ENCODE measurements around the gene LRRC31. TPM values are rescaled to one million over a fixed set of nuclear protein-coding genes. Genes with fewer than 3 reads are reported as not detected.

The LRRC31 gene
- total RNA-seq, 3 donors from 2014 or later: 0.29 to 7.5 TPM; not detected in 1

DNA sequence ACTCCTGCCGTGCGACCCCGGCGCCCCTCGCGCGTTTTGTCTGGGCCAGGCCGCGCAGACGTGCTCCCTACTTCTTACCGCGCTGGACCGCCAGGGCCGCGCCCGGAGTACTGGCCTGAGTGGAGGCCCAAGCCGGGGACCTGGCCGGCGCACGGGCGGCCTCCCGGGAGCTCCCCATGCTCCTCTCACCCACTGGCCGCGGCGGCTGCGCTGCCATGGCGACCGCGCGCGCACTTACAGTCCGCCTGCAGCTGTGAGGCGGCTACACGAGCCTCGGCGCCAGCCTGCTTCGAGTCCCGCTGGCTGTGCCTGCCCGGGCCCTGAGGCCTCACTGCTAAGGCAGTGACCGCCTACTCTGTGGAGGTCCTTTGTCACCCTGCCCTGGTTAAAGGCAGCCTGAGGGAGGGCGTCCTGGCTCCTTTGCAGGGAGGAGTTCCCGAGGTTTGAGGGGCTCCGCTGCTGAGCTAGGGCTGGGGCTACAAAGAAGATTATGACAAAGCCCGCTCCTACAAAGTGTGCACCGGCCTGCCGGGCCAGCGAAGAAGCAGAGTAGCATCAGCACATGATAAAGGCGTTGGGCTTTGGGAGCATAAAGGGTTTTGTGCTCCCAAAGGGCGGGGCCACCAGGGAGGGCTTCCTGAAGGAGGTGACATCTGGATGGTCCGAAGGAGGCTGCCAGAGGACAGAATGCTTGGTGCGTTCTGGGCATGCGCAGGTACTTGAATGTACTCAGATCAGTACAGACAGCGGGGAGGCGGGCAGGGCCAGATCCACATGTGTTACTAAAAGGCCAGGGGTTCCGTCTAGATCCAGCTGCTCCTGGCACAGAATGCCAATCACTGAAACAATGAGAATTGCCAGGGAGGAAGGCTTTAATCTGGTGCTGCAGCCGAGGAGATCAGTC is 57.2 kb downstream of the LRRC31 start, which contains the start of the genes LRRC34 and LRRIQ4:
TSS of gene LRRC34 (minus strand) at position 573 of the 904 bp plus-strand sequence. CDS start at position 217, 356 bp downstream.
TSS of gene LRRIQ4 (plus strand) at position 539 of the 904 bp plus-strand sequence. CDS start 9,052 bp downstream, outside the sequence.
- H3K4me1 ChIP-seq: no peaks in the 10 kb centered on the region
- DNase-seq (ENCODE audit: low spot score in 2 of 2): peak; percentile 32 to 59
- H3K4me3 ChIP-seq: peak within 1 kb of the TSS; percentile 65 to 76 (median 74)
- TF ChIP-seq, protein P1, sequence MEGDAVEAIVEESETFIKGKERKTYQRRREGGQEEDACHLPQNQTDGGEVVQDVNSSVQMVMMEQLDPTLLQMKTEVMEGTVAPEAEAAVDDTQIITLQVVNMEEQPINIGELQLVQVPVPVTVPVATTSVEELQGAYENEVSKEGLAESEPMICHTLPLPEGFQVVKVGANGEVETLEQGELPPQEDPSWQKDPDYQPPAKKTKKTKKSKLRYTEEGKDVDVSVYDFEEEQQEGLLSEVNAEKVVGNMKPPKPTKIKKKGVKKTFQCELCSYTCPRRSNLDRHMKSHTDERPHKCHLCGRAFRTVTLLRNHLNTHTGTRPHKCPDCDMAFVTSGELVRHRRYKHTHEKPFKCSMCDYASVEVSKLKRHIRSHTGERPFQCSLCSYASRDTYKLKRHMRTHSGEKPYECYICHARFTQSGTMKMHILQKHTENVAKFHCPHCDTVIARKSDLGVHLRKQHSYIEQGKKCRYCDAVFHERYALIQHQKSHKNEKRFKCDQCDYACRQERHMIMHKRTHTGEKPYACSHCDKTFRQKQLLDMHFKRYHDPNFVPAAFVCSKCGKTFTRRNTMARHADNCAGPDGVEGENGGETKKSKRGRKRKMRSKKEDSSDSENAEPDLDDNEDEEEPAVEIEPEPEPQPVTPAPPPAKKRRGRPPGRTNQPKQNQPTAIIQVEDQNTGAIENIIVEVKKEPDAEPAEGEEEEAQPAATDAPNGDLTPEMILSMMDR (IDR thresholded peaks at IDR 0.05): peak in 1 of 3 donors; percentile 22
- TF ChIP-seq POLR2AphosphoS5 (IDR thresholded peaks at IDR 0.05) (no peak), POLR2A (IDR thresholded peaks at IDR 0.05) (no peak)
- peaks cover 0 to 12% of the 10 kb centered on the region in 2 donors for H3K9me3 ChIP-seq
- H3K27ac ChIP-seq: peak within 1 kb of the TSS; percentile 42 to 78
- no peaks in the 10 kb centered on the region for H3K36me3 ChIP-seq
- intact Hi-C loops (cut with DNase I; ENCODE audit: low total_unique reads): no loop called here
- no peaks in the 10 kb centered on the region for H3K27me3 ChIP-seq

DNA sequence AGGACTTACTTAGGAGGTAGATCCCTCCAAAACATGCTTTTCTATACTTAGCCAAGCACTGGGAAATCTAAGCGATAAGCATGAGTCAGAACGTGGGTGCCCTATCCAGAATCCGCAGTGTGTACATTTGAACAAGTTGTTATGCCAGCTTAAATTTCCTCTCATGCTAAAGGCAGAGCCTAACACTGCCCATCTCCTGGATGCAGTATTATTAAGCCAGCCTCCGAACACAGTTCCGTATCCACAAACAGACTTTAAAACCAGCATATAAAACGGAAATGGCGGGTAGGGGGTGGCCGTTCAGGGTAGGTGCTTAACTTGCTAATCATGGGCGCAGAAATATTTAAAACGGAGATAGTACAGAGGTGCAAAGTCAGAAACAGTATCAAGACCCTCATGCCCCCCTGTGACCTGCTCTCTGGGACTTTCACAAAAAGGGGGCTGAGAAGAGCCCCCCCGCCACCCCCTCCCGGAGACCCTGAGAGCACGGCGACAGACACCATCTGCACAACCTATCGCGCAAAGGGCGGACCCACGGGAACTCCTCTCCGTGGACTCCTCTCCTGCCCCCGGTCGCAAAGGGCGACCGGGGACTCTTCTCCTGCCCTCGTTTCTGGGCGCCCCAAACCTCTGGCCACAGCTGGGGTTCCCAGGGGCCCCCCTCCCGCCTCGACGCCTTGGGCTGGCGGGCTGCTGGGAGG is 58.0 kb downstream of the LRRC31 start:
- H3K9me3 ChIP-seq: peaks cover 0 to 12% of the 10 kb centered on the region in 2 donors
- intact Hi-C loops (cut with DNase I; ENCODE audit: low total_unique reads): no loop called here
- no peaks in the 10 kb centered on the region for H3K36me3 ChIP-seq
- no peaks in the 10 kb centered on the region for H3K27me3 ChIP-seq
- DNase-seq (ENCODE audit: low spot score in 2 of 2): no peak
- H3K27ac ChIP-seq: peak overlapping the region; percentile 42 to 78
- peak overlapping the region; percentile 65 to 76 (median 74) for H3K4me3 ChIP-seq
- no peaks in the 10 kb centered on the region for H3K4me1 ChIP-seq
- TF ChIP-seq POLR2A (IDR thresholded peaks at IDR 0.05) (no peak), POLR2AphosphoS5 (IDR thresholded peaks at IDR 0.05) (no peak)
- TF ChIP-seq, protein P1 (IDR thresholded peaks at IDR 0.05): no peak

- no peak overlapping the region for H3K4me3 ChIP-seq
- intact Hi-C loops (cut with DNase I; ENCODE audit: low total_unique reads): no loop called here
- no peaks in the 10 kb centered on the region for H3K4me1 ChIP-seq
These were observed 60.4 kb downstream of the LRRC31 start for GRCh38 chr3:169809230-169809795.

DNA sequence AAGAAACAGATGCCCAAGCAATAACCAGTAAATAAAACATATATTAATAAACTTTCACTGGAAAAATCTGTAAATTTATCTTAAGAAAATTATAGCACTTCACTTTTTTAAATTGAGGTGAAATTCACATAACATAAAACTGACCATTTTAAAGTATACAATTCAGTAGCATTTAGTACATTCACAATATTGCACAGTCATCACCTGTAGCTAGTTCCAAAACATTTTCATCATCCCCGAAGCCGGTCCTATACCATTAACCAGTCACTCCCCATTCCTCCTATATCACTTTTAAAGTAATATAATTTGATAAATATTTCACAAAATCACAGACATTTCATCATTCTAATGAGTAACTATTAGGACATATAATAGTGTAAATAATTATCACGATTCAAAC is 65.1 kb downstream of the LRRC31 start:
- Histone ChIP-seq H3K27me3 (no peaks in the 10 kb centered on the region), H3K4me3 (no peak overlapping the region), H3K9me3 (no peaks in the 10 kb centered on the region), H3K27ac (no peak overlapping the region), H3K36me3 (no peaks in the 10 kb centered on the region), H3K4me1 (no peaks in the 10 kb centered on the region)
- intact Hi-C loops (cut with DNase I; ENCODE audit: low total_unique reads): no loop called here
- TF ChIP-seq POLR2A (IDR thresholded peaks at IDR 0.05) (no peak), POLR2AphosphoS5 (IDR thresholded peaks at IDR 0.05) (no peak)
- TF ChIP-seq, protein P1 (IDR thresholded peaks at IDR 0.05): no peak
- DNase-seq (ENCODE audit: low spot score in 2 of 2): no peak

More at GRCh38 chr3:169809230-169809795, 60.4 kb downstream of the LRRC31 start:
- DNase-seq (ENCODE audit: low spot score in 2 of 2): no peak
- Histone ChIP-seq H3K9me3 (no peaks in the 10 kb centered on the region), H3K27ac (no peak overlapping the region), H3K36me3 (no peaks in the 10 kb centered on the region), H3K27me3 (no peaks in the 10 kb centered on the region)
- TF ChIP-seq POLR2AphosphoS5 (IDR thresholded peaks at IDR 0.05) (no peak), POLR2A (IDR thresholded peaks at IDR 0.05) (no peak)
- TF ChIP-seq, protein P1 (IDR thresholded peaks at IDR 0.05): no peak
